Tibial artery (tissue), 4 donors: ENCODE results near the gene SDHA.

Experiments
- DNase-seq, 2 donors: peaks; one replicate each; pipeline ENCODE4 v3.0.0-alpha.2; 2019
- H3K27ac ChIP-seq, 2 donors: fragments of 200-600 bp; sonication (generic) in 1 of 2; 1 replicate in 1 of 2; 2 replicates in 1 of 2; pipeline ENCODE4 v1.5.1; 2018 to 2019; ENCODE audit warnings: mild to moderate bottlenecking in 1 of 2
- H3K27me3 ChIP-seq, 2 donors: fragments of 200-600 bp; sonication (generic) in 1 of 2; one replicate each; pipeline versions ENCODE4 v1.5.1 to v1.6.0; 2016 to 2019
- H3K36me3 ChIP-seq, 3 donors: fragments of 200-600 bp; sonication (generic) in 2 of 3; one replicate each; pipeline ENCODE4 v1.5.1; 2016 to 2019; ENCODE audit warnings: mild to moderate bottlenecking in 2 of 3
- H3K4me1 ChIP-seq, 4 donors: fragments of 200-600 bp; sonication (generic) in 2 of 4; 1 replicate in 3 of 4; 2 replicates in 1 of 4; pipeline ENCODE4 v1.5.1; 2016 to 2019
- H3K4me3 ChIP-seq, 2 donors: fragments of 200-600 bp; sonication (generic) in 1 of 2; 1 replicate in 1 of 2; 2 replicates in 1 of 2; pipeline ENCODE4 v1.5.1; 2018 to 2019; ENCODE audit warnings: mild to moderate bottlenecking in 2 of 2
- H3K9me3 ChIP-seq, 3 donors: fragments of 200-600 bp; sonication (generic) in 1 of 3; one replicate each; pipeline ENCODE4 v1.5.1; 2016 to 2019
- CTCF ChIP-seq, 2 experiments: fragments of 200-600 bp in 1 of 2; fragments of 450-650 bp in 1 of 2; IDR thresholded peaks; one replicate each; pipeline ENCODE4 v1.5.1; 2017 to 2019; ENCODE audit warnings: antibody characterized with exemption in 2 of 2, mild to moderate bottlenecking in 1 of 2, moderate library complexity in 1 of 2
- intact Hi-C: fragments of 100-400 bp; cut with DNase I; formaldehyde crosslinking; loops from one replicate; pipeline ENCODE4 v1.15.0; 2023; ENCODE audit warnings: low total_unique reads

Gene SDHA

GRCh38 chr5:174876-175465 is 43.1 kb upstream of the SDHA start:
- Histone ChIP-seq H3K27me3 (peaks cover 0 to 19% of the 10 kb centered on the region in 2 donors), H3K9me3 (no peaks in the 10 kb centered on the region), H3K27ac (no peak overlapping the region), H3K4me1 (no peaks in the 10 kb centered on the region), H3K36me3 (peaks cover 0 to 6% (median 0%) of the 10 kb centered on the region in 3 donors), H3K4me3 (no peak overlapping the region)
- DNase-seq: no peak
- intact Hi-C loops: no loop called here
- no peak for TF ChIP-seq CTCF (IDR thresholded peaks at IDR 0.05)

GRCh38 chr5:176296-176823 is 41.8 kb upstream of the SDHA start:
- DNase-seq: no peak
- intact Hi-C loops: no loop called here
- Histone ChIP-seq H3K9me3 (no peaks in the 10 kb centered on the region), H3K27ac (no peak overlapping the region), H3K4me3 (no peak overlapping the region), H3K27me3 (peaks cover 0 to 25% of the 10 kb centered on the region in 2 donors), H3K4me1 (no peaks in the 10 kb centered on the region), H3K36me3 (peaks cover 0 to 6% (median 0%) of the 10 kb centered on the region in 3 donors)
- TF ChIP-seq CTCF (IDR thresholded peaks at IDR 0.05): no peak

- Histone ChIP-seq H3K27me3 (peaks cover 0 to 22% of the 10 kb centered on the region in 2 donors), H3K4me1 (no peaks in the 10 kb centered on the region), H3K4me3 (no peak overlapping the region), H3K9me3 (no peaks in the 10 kb centered on the region), H3K36me3 (peaks cover 0 to 6% (median 0%) of the 10 kb centered on the region in 3 donors), H3K27ac (no peak overlapping the region)
- no peak for TF ChIP-seq CTCF (IDR thresholded peaks at IDR 0.05)
- intact Hi-C loops: no loop called here
- no peak for DNase-seq
Observed at GRCh38 chr5:178110-178509, 40.0 kb upstream of the SDHA start.

GRCh38 chr5:179401-179800 is 38.7 kb upstream of the SDHA start:
- H3K9me3 ChIP-seq: no peaks in the 10 kb centered on the region
- no peak for TF ChIP-seq CTCF (IDR thresholded peaks at IDR 0.05)
- peaks cover 0 to 22% of the 10 kb centered on the region in 2 donors for H3K27me3 ChIP-seq
- no peaks in the 10 kb centered on the region for H3K4me1 ChIP-seq
- DNase-seq: no peak
- intact Hi-C loops: no loop called here
- H3K36me3 ChIP-seq: no peaks in the 10 kb centered on the region
- no peak overlapping the region for H3K27ac ChIP-seq
- no peak overlapping the region for H3K4me3 ChIP-seq

GRCh38 chr5:180286-180918 is 37.7 kb upstream of the SDHA start:
- no peak for TF ChIP-seq CTCF (IDR thresholded peaks at IDR 0.05)
- Histone ChIP-seq H3K36me3 (no peaks in the 10 kb centered on the region), H3K27ac (no peak overlapping the region), H3K4me3 (no peak overlapping the region), H3K9me3 (no peaks in the 10 kb centered on the region), H3K4me1 (no peaks in the 10 kb centered on the region), H3K27me3 (peaks cover 0 to 22% of the 10 kb centered on the region in 2 donors)
- no peak for DNase-seq
- intact Hi-C loops: no loop called here
